IMR-90 (cell line): ENCODE data around the gene LCN10. TPM values are rescaled to one million over a fixed set of nuclear protein-coding genes. Genes with fewer than 3 reads are reported as not detected.

Experiments used
- ATAC-seq: fragments of 200-7000 bp; cut with Tn5 transposase; 2 replicates; pipeline ENCODE4 v1.9.1; 2020; ENCODE audit warnings: low read depth, mild to moderate bottlenecking, moderate library complexity
- BruUV-seq: library from RNA; stranded (reverse); fragments of 400-500 nt; replicated peaks from 2 replicates; lab custom pipeline; 2021; lab: Mats Ljungman, UMichigan
- CTCF ChIA-PET: fragments of 300-600 bp; formaldehyde crosslinking; extraction: SDS; loops from one replicate; lab custom pipeline; 2021; ENCODE audit warnings: antibody characterized with exemption; lab: Yijun Ruan, JAX
- POLR2A ChIA-PET: fragments of 300-600 bp; sonication (Branson Sonifier 250); formaldehyde crosslinking; loops from one replicate; lab custom pipeline; 2022; ENCODE audit warnings: antibody characterized with exemption; ENCODE audit not compliant: unreplicated experiment; lab: Charles Lee
- DNase-seq: peaks from one replicate; pipeline ENCODE4 v3.0.0; 2013
- H2AFZ ChIP-seq: replicated peaks from 2 replicates; pipeline ENCODE3; 2013; ENCODE audit warnings: low read length, mild to moderate bottlenecking; ENCODE audit not compliant: poor library complexity
- H2AK5ac ChIP-seq: 2 replicates; pipeline ENCODE4 v1.6.1; 2013; ENCODE audit warnings: low read depth, low read length, inconsistent platforms
- H2AK9ac ChIP-seq: replicated peaks from 2 replicates; pipeline ENCODE3; 2013; ENCODE audit warnings: mild to moderate bottlenecking, low read depth, low read length, moderate library complexity; ENCODE audit not compliant: poor library complexity
- H2BK120ac ChIP-seq: 2 replicates; pipeline ENCODE4 v1.6.1; 2013; ENCODE audit warnings: low read depth, low read length, inconsistent platforms
- H2BK15ac ChIP-seq: 3 replicates; pipeline ENCODE4 v1.6.1; 2013; ENCODE audit warnings: low read depth, low read length, inconsistent platforms
- H2BK20ac ChIP-seq: 2 replicates; pipeline ENCODE4 v1.6.1; 2013; ENCODE audit warnings: low read depth, mild to moderate bottlenecking, inconsistent platforms, low read length, moderate library complexity
- H2BK5ac ChIP-seq: 2 replicates; pipeline ENCODE4 v1.6.1; 2013; ENCODE audit warnings: mild to moderate bottlenecking, low read depth, low read length, inconsistent platforms; ENCODE audit not compliant: poor library complexity, severe bottlenecking
- H3K14ac ChIP-seq: replicated peaks from 2 replicates; pipeline ENCODE4 v1.6.1; 2013; ENCODE audit warnings: low read depth, low read length, inconsistent platforms
- H3K18ac ChIP-seq: 2 replicates; pipeline ENCODE4 v1.6.1; 2013; ENCODE audit warnings: low read depth, low read length, control low read depth
- H3K23ac ChIP-seq: 2 replicates; pipeline ENCODE4 v1.6.1; 2013; ENCODE audit warnings: low read depth, low read length, inconsistent platforms
- H3K27ac ChIP-seq: 2 replicates; pipeline ENCODE4 v1.5.1; 2013; ENCODE audit warnings: mild to moderate bottlenecking, control low read depth, low read length; ENCODE audit not compliant: insufficient read depth
- H3K27me3 ChIP-seq: 2 replicates; pipeline ENCODE4 v1.6.1; 2013; ENCODE audit warnings: low read length; ENCODE audit not compliant: control insufficient read depth, insufficient read depth
- H3K36me3 ChIP-seq: 2 replicates; pipeline ENCODE4 v1.6.1; 2013; ENCODE audit warnings: low read length, mixed read lengths; ENCODE audit not compliant: control insufficient read depth, insufficient read depth
- H3K4ac ChIP-seq: 2 replicates; pipeline ENCODE4 v1.6.1; 2013; ENCODE audit warnings: low read depth, low read length, inconsistent platforms
- H3K4me1 ChIP-seq: 2 replicates; pipeline ENCODE4 v1.6.1; 2013; ENCODE audit warnings: low read length, mixed read lengths; ENCODE audit not compliant: control insufficient read depth, insufficient read depth
- H3K4me2 ChIP-seq: 2 replicates; pipeline ENCODE4 v1.6.1; 2013; ENCODE audit warnings: low read depth, mild to moderate bottlenecking, control low read depth, low read length, moderate library complexity
- H3K4me3 ChIP-seq: 2 replicates; pipeline ENCODE4 v1.5.1; 2013; ENCODE audit warnings: low read depth, mild to moderate bottlenecking, control low read depth, low read length, moderate library complexity; ENCODE audit not compliant: insufficient read depth
- H3K56ac ChIP-seq: 2 replicates; pipeline ENCODE4 v1.6.1; 2013; ENCODE audit warnings: low read length, inconsistent platforms; ENCODE audit not compliant: insufficient read depth; ENCODE audit errors: extremely low read depth
- H3K79me1 ChIP-seq, 2 experiments: 2 replicates each; pipeline ENCODE4 v1.6.1; 2013; ENCODE audit warnings: low read length in 2 of 2, inconsistent platforms in 1 of 2, low read depth in 1 of 2
- H3K9ac ChIP-seq: 2 replicates; pipeline ENCODE4 v1.6.1; 2013; ENCODE audit warnings: low read depth, low read length, control low read depth
- H3K9me1 ChIP-seq: 2 replicates; pipeline ENCODE4 v1.6.1; 2013; ENCODE audit warnings: low read length, inconsistent platforms; ENCODE audit not compliant: insufficient read depth
- H3K9me3 ChIP-seq: 2 replicates; pipeline ENCODE4 v1.6.1; 2013; ENCODE audit warnings: low read length; ENCODE audit not compliant: control insufficient read depth, insufficient read depth
- H4K20me1 ChIP-seq: 2 replicates; pipeline ENCODE4 v1.6.1; 2013; ENCODE audit warnings: low read length, inconsistent platforms; ENCODE audit not compliant: insufficient read depth
- H4K5ac ChIP-seq: 2 replicates; pipeline ENCODE4 v1.6.1; 2013; ENCODE audit warnings: mild to moderate bottlenecking, low read depth, low read length, control low read depth
- H4K8ac ChIP-seq, 2 experiments: 2 replicates each; pipeline ENCODE4 v1.6.1; 2013; ENCODE audit warnings: low read depth in 2 of 2, low read length in 2 of 2, control low read depth in 1 of 2, inconsistent platforms in 1 of 2
- H4K91ac ChIP-seq: 2 replicates; pipeline ENCODE4 v1.6.1; 2013; ENCODE audit warnings: low read depth, low read length, inconsistent platforms; ENCODE audit not compliant: insufficient read depth
- CEBPB ChIP-seq: IDR thresholded peaks from 2 replicates; pipeline ENCODE4 v1.6.1; 2012; ENCODE audit warnings: low read depth, low read length, improper control_type of control experiment
- CTCF ChIP-seq: conservative IDR thresholded peaks from 2 replicates; pipeline ENCODE4 v1.5.1; 2012; ENCODE audit warnings: mild to moderate bottlenecking, low read depth, low read length, improper control_type of control experiment
- MAZ ChIP-seq: IDR thresholded peaks from 2 replicates; pipeline ENCODE4 v1.6.1; 2012; ENCODE audit warnings: low read depth, mild to moderate bottlenecking, low read length, improper control_type of control experiment, moderate library complexity, borderline replicate concordance
- MXI1 ChIP-seq: IDR thresholded peaks from 2 replicates; pipeline ENCODE4 v1.6.1; 2012; ENCODE audit warnings: low read depth, mild to moderate bottlenecking, low read length, moderate library complexity, borderline replicate concordance
- NFE2L2 ChIP-seq: fragments of 150-350 bp; IDR thresholded peaks from 2 replicates; pipeline ENCODE4 v1.6.1; 2016; ENCODE audit warnings: low read depth, mild to moderate bottlenecking, low read length
- POLR2A ChIP-seq: IDR thresholded peaks from 2 replicates; pipeline ENCODE4 v1.6.1; 2012; ENCODE audit warnings: mild to moderate bottlenecking, low read depth, low read length
- RAD21 ChIP-seq: IDR thresholded peaks from 2 replicates; pipeline ENCODE4 v1.6.1; 2012; ENCODE audit warnings: low read length, improper control_type of control experiment
- RCOR1 ChIP-seq: IDR thresholded peaks from 2 replicates; pipeline ENCODE4 v1.6.1; 2012; ENCODE audit warnings: mild to moderate bottlenecking, low read length, improper control_type of control experiment; ENCODE audit not compliant: insufficient replicate concordance
- SMC3 ChIP-seq: fragments of 150-350 bp; IDR thresholded peaks from 2 replicates; pipeline ENCODE4 v1.6.1; 2016; ENCODE audit warnings: low read depth, mild to moderate bottlenecking, antibody characterized with exemption, low read length, moderate library complexity
- WGBS, 2 experiments: methylation state at CpG; one replicate each; pipeline versions ENCODE4 v1.1.5 to v1.1.7; 2013; ENCODE audit warnings: missing lambda C conversion rate in 2 of 2; ENCODE audit not compliant: insufficient read length in 1 of 2; ENCODE audit errors: extremely low coverage in 2 of 2; 5-methylcytosine and 5-hydroxymethylcytosine counted together
- dilution Hi-C: fragments of 300-500 bp; cut with HindIII; formaldehyde crosslinking; loops from one replicate; pipeline ENCODE4 v1.14.3; 2018; ENCODE audit warnings: low sequenced_read_pairs; ENCODE audit not compliant: unreplicated experiment
- in situ Hi-C: fragments of 300-500 bp; cut with MboI; formaldehyde crosslinking; loops from 3 replicates; pipeline ENCODE4 v1.14.3; 2019; ENCODE audit warnings: low sequenced_read_pairs, inconsistent platforms, mixed read lengths
- intact Hi-C: fragments of 100-400 bp; cut with micrococcal nuclease; formaldehyde crosslinking; loops from 2 replicates; pipeline ENCODE4 v1.10.0; 2022
- polyA plus RNA-seq, 3 experiments: library from polyadenylated mRNA; depleted of rRNA; stranded (reverse); fragments of >200 nt; gene quantifications; 2 replicates each; pipeline ENCODE4 v1.2.3, GENCODE V29; 2012; ENCODE audit warnings: low replicate concordance in 1 of 3
- total RNA-seq: library from RNA; depleted of rRNA; stranded (reverse); fragments of >200 nt; gene quantifications from 2 replicates; pipeline ENCODE4 v1.2.3, GENCODE V29; 2012

Gene LCN10
- total and polyA plus RNA-seq, 2 of the 4 experiments (the other 2 are of a cell fraction), result not detected

GRCh38 chr9:136692185-136693134 is 50.3 kb downstream of the LCN10 start:
- Histone ChIP-seq H3K56ac (no peak overlapping the region), H3K9me1 (no peaks in the 10 kb centered on the region), H2BK20ac (no peak overlapping the region), H4K91ac (no peak overlapping the region), H3K4me2 (no peak overlapping the region), H2BK120ac (no peak overlapping the region), H3K14ac (no peak overlapping the region), H4K8ac (no peak overlapping the region), H3K9ac (no peak overlapping the region), H4K5ac (no peak overlapping the region), H3K27ac (no peak overlapping the region), H2AK9ac (peak overlapping the region; percentile 78), H3K23ac (no peak overlapping the region), H4K20me1 (no peaks in the 10 kb centered on the region), H2BK15ac (no peak overlapping the region), H3K18ac (no peak overlapping the region), H2BK5ac (no peak overlapping the region), H3K4me3 (no peak overlapping the region), H3K9me3 (no peaks in the 10 kb centered on the region), H2AK5ac (no peak overlapping the region), H3K27me3 (peaks cover 11% of the 10 kb centered on the region; the same call in 1 of the 2 replicates), H3K4ac (no peak overlapping the region), H3K4me1 (peaks cover 2% of the 10 kb centered on the region; the same call in 1 of the 2 replicates), H3K79me1 (no peaks in the 10 kb centered on the region), H3K36me3 (no peaks in the 10 kb centered on the region), H2AFZ (no peak overlapping the region)
- no peak for TF ChIP-seq NFE2L2
- no peak for TF ChIP-seq CEBPB
- TF ChIP-seq SMC3, result no peak
- no peak for TF ChIP-seq RAD21
- no peak for TF ChIP-seq POLR2A
- no peak for TF ChIP-seq RCOR1
- no peak for TF ChIP-seq MAZ
- TF ChIP-seq CTCF, result no peak
- TF ChIP-seq MXI1, result no peak
- intact Hi-C loops, result no loop called here
- in situ Hi-C loops, result no loop called here
- ATAC-seq (no peak), DNase-seq (no peak)
- dilution Hi-C loops, result no loop called here
- 90% methylated on average over 19 of the region's 46 CpGs; no CpG with 5 or more reads in 1 of the 2 experiments for WGBS, 2 experiments
- ChIA-PET POLR2A (no interaction called here), CTCF (no interaction called here)
- BruUV-seq, result no TSS peak
